BLaER1 treated with 17β-estradiol and CSF1 and Interleukin-3, amounts not matched to agents 10 nM and 100 nM (cell line): ENCODE results near the gene SCUBE2.

Experiments
- H3K27ac ChIP-seq, 11 experiments: shearing (Covaris generic); formaldehyde crosslinking; 2 replicates each; pipeline ENCODE4 v1.8.1; 2022
- H3K27me3 ChIP-seq, 11 experiments: shearing (Covaris generic); formaldehyde crosslinking; 2 replicates each; pipeline ENCODE4 v1.8.1; 2022
- H3K36me3 ChIP-seq, 11 experiments: shearing (Covaris generic); formaldehyde crosslinking; 2 replicates each; pipeline ENCODE4 v1.8.1; 2022
- H3K4me1 ChIP-seq, 10 experiments: shearing (Covaris generic); formaldehyde crosslinking; 2 replicates each; pipeline ENCODE4 v1.8.1; 2022
- H3K4me2 ChIP-seq, 11 experiments: shearing (Covaris generic); formaldehyde crosslinking; 2 replicates each; pipeline ENCODE4 v1.8.1; 2022
- H3K4me3 ChIP-seq, 10 experiments: shearing (Covaris generic); formaldehyde crosslinking; 2 replicates each; pipeline ENCODE4 v1.8.1; 2022
- H3K9ac ChIP-seq, 11 experiments: shearing (Covaris generic); formaldehyde crosslinking; 2 replicates each; pipeline ENCODE4 v1.8.1; 2022
- H3K9me3 ChIP-seq, 11 experiments: shearing (Covaris generic); formaldehyde crosslinking; replicated peaks in 1 of 11; 2 replicates each; pipeline ENCODE4 v1.8.1; 2022
- H4K20me1 ChIP-seq, 11 experiments: shearing (Covaris generic); formaldehyde crosslinking; 2 replicates each; pipeline ENCODE4 v1.8.1; 2022
- Cebpa-rat ChIP-seq, 11 experiments: shearing (Covaris generic); IDR thresholded peaks; 2 replicates each; pipeline ENCODE4 v1.8.1; 2022

The SCUBE2 gene

DNA sequence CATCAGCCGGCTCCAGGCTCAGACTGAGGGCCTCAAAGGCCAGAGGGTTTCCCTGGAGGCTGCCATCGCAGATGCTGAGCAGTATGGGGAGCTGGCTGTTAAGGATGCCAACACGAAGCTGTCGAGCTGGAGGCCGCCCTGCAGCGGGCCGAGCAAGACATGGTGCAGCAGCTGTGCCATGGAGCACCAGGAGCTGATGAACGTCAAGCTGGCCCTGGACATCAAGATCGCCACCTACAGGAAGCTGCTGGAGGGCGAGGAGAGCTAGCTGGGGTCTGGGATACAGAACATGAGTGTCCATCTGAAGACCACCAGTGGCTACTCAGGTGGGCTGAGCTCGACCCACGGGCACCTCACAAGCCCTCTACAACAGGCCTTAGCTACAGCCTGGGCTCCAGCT is 4.0 kb upstream of the SCUBE2 start:
- TF ChIP-seq Cebpa-rat (IDR thresholded peaks at IDR 0.05): no peak
- H3K4me1 ChIP-seq: peaks cover 0 to 10% (median 5%) of the 10 kb centered on the region in 10 experiments; a peak in 9 of 20 replicates
- no peaks in the 10 kb centered on the region for H3K36me3 ChIP-seq

DNA sequence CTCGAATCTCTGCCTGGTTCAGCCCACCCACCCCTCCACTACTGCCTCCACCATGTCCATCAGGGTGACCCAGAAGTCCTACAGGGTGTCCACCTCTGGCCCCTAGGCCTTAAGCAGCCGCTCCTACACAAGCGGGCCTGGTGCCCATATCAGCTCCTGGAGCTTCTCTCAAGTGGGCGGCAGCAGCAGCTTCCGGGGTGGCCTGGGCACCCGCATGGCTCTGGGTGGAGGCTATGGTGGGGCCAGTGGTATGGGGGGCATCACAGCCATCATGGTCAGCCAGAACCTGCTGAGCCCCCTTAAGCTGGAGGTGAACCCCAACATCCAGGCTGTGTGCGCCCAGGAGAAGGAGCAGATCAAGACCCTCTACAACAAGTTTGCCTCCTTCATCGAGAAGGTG is 3.0 kb upstream of the SCUBE2 start:
- no peak for TF ChIP-seq Cebpa-rat (IDR thresholded peaks at IDR 0.05)
- Histone ChIP-seq H3K36me3 (no peaks in the 10 kb centered on the region), H3K4me2 (no peak overlapping the region), H3K9ac (no peak overlapping the region), H3K4me1 (peaks cover 0 to 10% (median 5%) of the 10 kb centered on the region in 10 experiments; a peak in 9 of 20 replicates), H3K9me3 (no peaks in the 10 kb centered on the region), H3K27me3 (peaks cover 45 to 53% (median 47%) of the 10 kb centered on the region in 11 experiments), H3K4me3 (no peak overlapping the region), H4K20me1 (peaks cover 0 to 30% (median 6%) of the 10 kb centered on the region in 11 experiments; a peak in 11 of 22 replicates), H3K27ac (no peak overlapping the region)

More for the DNA sequence above, 4.0 kb upstream of the SCUBE2 start:
- Histone ChIP-seq H3K4me2 (no peak overlapping the region), H3K9ac (no peak overlapping the region), H3K4me3 (no peak overlapping the region), H3K9me3 (no peaks in the 10 kb centered on the region), H4K20me1 (peaks cover 0 to 21% (median 6%) of the 10 kb centered on the region in 11 experiments; a peak in 9 of 22 replicates), H3K27ac (no peak overlapping the region), H3K27me3 (peaks cover 35 to 43% (median 37%) of the 10 kb centered on the region in 11 experiments)

DNA sequence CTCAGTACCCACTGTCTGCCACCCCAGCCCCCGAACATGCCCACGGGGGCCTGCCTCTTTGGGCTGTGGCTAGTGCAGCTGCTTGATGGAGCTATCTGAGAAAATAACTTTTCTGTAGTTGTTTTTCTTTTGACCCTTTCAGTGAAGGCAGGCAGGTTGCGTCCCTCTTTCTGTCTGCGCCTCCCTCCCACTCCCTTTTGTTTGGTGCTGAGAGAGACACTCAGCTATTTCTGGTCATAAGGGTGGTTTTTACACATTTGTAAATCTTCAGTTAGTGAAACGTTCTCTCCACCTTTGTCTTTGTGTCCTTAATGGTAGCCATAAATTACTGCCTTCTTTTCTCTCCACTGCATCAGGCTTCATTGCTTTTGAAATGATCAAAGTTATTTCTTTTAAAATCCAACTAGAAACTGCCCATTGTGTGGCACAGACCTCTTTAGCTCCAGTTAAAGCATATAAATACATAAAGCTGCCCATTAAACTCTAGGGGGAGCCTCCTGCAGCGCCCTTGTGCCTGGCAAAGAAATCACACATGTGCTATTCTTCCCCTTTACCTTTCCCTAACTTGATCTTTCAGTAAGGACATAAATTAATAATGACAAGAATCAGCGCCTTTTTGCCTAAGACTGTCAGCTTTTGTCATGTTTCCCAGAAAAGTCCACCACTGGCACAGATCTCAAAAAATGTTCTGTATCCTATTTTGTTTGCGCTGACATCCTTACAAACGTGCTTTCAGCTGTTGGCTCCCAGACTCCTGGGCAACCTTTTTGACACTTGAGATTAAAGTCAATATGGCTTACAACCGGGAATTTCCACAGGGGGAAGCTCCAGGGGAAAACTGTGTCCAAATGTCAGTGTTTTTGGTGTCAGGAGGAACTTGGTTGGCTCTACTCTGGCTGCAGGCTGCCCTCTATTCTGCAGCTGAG is 1.7 kb upstream of the SCUBE2 start:
- H3K27ac ChIP-seq: no peak overlapping the region
- H4K20me1 ChIP-seq: peaks cover 0 to 34% (median 6%) of the 10 kb centered on the region in 11 experiments; a peak in 11 of 22 replicates
- peaks cover 0 to 10% (median 5%) of the 10 kb centered on the region in 10 experiments; a peak in 9 of 20 replicates for H3K4me1 ChIP-seq
- no peak overlapping the region for H3K4me3 ChIP-seq
- peaks cover 53 to 66% (median 60%) of the 10 kb centered on the region in 11 experiments for H3K27me3 ChIP-seq
- H3K9ac ChIP-seq: no peak overlapping the region
- H3K4me2 ChIP-seq: no peak overlapping the region
- TF ChIP-seq Cebpa-rat (IDR thresholded peaks at IDR 0.05): no peak
- no peaks in the 10 kb centered on the region for H3K9me3 ChIP-seq
- H3K36me3 ChIP-seq: no peaks in the 10 kb centered on the region

DNA sequence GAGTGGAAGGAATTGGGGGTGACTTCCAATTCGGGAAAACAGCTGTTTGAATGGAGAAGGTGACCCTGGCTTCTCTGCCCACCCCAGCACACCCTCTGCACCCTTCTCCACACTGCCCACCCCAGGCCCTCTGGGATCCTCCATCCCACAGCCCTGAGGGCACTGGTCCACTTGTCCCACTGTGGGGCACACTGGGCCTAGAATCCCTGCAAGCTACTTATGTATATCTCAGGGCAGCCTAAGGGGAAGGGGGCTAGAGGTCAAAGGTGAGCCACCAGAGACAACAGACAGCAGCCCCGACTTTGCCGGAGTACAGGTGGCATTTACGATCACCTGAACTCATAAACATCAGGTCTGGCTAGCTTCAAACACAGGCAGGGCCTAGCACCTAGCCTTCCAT is 673 bp upstream of the SCUBE2 start:
- Histone ChIP-seq H3K4me2 (peak overlapping the region; percentile 73 to 98 (median 86); a peak in 19 of 22 replicates), H3K4me1 (peaks cover 0 to 10% (median 5%) of the 10 kb centered on the region in 10 experiments; a peak in 9 of 20 replicates), H3K36me3 (no peaks in the 10 kb centered on the region), H3K4me3 (peak overlapping the region in 9 of 10 experiments; percentile 51 to 69 (median 56); a peak in 16 of 20 replicates), H4K20me1 (peaks cover 0 to 34% (median 6%) of the 10 kb centered on the region in 11 experiments; a peak in 11 of 22 replicates), H3K9ac (no peak overlapping the region), H3K27me3 (peaks cover 53 to 66% (median 61%) of the 10 kb centered on the region in 11 experiments), H3K27ac (no peak overlapping the region), H3K9me3 (no peaks in the 10 kb centered on the region)
- no peak for TF ChIP-seq Cebpa-rat (IDR thresholded peaks at IDR 0.05)

DNA sequence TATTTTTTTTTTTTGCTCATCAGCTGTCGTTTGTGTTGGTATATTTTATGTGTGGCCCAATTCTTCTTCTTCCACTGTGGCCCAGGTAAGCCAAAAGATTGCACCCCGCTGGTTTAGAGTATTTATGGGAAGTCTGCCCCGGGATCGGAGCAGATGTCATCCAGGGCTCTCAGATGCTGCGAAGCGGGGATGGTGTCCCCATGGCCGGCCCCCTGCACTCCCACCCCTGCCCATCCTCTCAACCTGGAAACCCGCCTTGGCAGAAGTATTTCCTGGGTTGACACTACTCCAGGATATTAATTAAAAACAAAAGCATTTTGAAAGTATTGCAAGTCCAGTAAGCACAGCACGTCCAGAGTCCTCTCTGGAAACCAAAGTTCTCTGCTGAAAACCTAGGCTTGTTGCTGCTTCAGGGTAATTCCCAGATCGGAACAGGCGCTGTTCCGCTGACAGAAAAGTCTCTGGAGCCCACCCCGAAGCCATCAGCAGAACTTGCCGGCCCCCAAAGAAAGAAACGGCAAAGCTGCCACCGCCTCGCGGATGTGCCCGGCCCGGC is 833 bp downstream of the SCUBE2 start:
- Histone ChIP-seq H3K27ac (no peak overlapping the region), H4K20me1 (peaks cover 0 to 34% (median 6%) of the 10 kb centered on the region in 11 experiments; a peak in 11 of 22 replicates), H3K4me3 (peak overlapping the region in 9 of 10 experiments; percentile 42 to 69 (median 55); a peak in 16 of 20 replicates), H3K9ac (peak overlapping the region in 2 of 11 experiments; percentile 61 to 73; a peak in 3 of 22 replicates), H3K4me1 (peaks cover 0 to 10% (median 5%) of the 10 kb centered on the region in 10 experiments; a peak in 9 of 20 replicates), H3K36me3 (no peaks in the 10 kb centered on the region), H3K4me2 (peak overlapping the region; percentile 73 to 98 (median 86); a peak in 20 of 22 replicates), H3K9me3 (no peaks in the 10 kb centered on the region), H3K27me3 (peaks cover 53 to 66% (median 61%) of the 10 kb centered on the region in 11 experiments)
- no peak for TF ChIP-seq Cebpa-rat (IDR thresholded peaks at IDR 0.05)

DNA sequence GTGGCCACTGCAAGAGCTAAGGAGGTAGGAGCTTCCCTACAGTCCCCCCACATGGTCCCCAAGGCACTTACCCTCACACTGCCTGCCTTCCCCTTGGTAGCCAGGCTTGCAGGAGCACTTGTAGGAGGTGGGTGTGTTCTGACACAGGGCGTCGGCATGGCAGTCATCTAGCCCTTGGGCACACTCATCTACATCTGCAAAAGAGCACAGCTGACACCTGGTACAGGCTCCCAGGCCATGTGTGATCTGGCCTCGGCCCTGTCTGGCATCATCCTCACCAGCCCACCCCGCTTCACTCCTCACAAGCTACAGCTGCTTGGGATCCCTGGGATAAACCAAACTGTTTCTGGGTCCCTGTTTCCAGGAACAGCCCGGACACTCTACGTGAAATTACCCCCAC is 1.8 kb downstream of the SCUBE2 start:
- peaks cover 0 to 10% (median 5%) of the 10 kb centered on the region in 10 experiments; a peak in 9 of 20 replicates for H3K4me1 ChIP-seq
- no peak overlapping the region for H3K4me2 ChIP-seq
- TF ChIP-seq Cebpa-rat (IDR thresholded peaks at IDR 0.05): no peak
- no peak overlapping the region for H3K9ac ChIP-seq
- no peak overlapping the region for H3K4me3 ChIP-seq
- no peaks in the 10 kb centered on the region for H3K9me3 ChIP-seq
- no peaks in the 10 kb centered on the region for H3K36me3 ChIP-seq
- peaks cover 0 to 34% (median 6%) of the 10 kb centered on the region in 11 experiments; a peak in 11 of 22 replicates for H4K20me1 ChIP-seq
- H3K27ac ChIP-seq: no peak overlapping the region
- H3K27me3 ChIP-seq: peaks cover 53 to 65% (median 61%) of the 10 kb centered on the region in 11 experiments

DNA sequence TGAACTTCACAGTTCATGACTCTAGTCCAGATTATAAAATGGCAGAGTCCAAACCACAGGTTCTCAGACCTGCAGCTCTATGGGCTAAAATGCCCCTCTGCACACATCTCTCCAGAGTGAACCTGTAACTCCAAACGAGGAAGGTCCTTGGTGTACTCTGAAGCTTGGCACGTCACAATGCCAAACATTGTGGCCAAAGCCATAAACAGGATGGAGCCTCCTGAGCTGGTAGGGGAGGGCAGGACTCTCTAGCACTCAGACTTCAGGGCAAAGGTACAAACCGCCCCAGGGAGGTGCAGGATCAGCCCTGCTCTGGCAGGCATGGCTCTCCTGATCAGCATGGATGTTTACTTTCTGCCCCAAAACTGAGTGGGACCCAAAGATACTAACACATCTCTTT is 2.3 kb downstream of the SCUBE2 start:
- Histone ChIP-seq H3K4me3 (no peak overlapping the region), H3K27ac (no peak overlapping the region)

DNA sequence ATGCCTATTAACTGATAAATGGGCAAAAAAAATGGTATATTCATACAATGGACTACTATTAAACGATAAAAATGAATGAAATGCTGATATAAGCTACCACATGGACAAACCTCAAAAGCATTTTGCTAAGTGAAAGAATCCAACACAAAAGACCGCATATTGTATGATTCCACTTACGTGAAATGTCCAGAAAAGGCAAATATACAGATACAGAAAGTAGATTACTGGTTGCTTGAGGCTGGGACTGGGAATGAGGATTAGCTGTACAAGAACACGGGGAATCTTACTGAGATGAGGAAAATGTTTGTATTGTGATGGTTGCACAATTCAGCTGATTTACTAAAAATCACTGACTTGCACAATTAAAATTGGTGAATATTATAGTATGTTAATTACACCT is 8.8 kb downstream of the SCUBE2 start:
- H3K9me3 ChIP-seq: no peaks in the 10 kb centered on the region
- H3K4me3 ChIP-seq: no peak overlapping the region
- H4K20me1 ChIP-seq: no peaks in the 10 kb centered on the region
- no peak overlapping the region for H3K27ac ChIP-seq
- no peak for TF ChIP-seq Cebpa-rat (IDR thresholded peaks at IDR 0.05)
- H3K4me2 ChIP-seq: no peak overlapping the region
- H3K36me3 ChIP-seq: no peaks in the 10 kb centered on the region
- H3K4me1 ChIP-seq: peaks cover 0 to 6% (median 0%) of the 10 kb centered on the region in 10 experiments; a peak in 1 of 20 replicates
- H3K9ac ChIP-seq: no peak overlapping the region
- no peaks in the 10 kb centered on the region; a peak in 1 of 22 replicates for H3K27me3 ChIP-seq

More for the DNA sequence above, 2.3 kb downstream of the SCUBE2 start:
- H3K9ac ChIP-seq: no peak overlapping the region
- TF ChIP-seq Cebpa-rat (IDR thresholded peaks at IDR 0.05): no peak
- peaks cover 53 to 63% (median 59%) of the 10 kb centered on the region in 11 experiments for H3K27me3 ChIP-seq
- H3K4me2 ChIP-seq: no peak overlapping the region
- no peaks in the 10 kb centered on the region for H3K9me3 ChIP-seq
- H3K36me3 ChIP-seq: no peaks in the 10 kb centered on the region
- H3K4me1 ChIP-seq: peaks cover 0 to 10% (median 5%) of the 10 kb centered on the region in 10 experiments; a peak in 9 of 20 replicates
- peaks cover 0 to 34% (median 6%) of the 10 kb centered on the region in 11 experiments; a peak in 11 of 22 replicates for H4K20me1 ChIP-seq

DNA sequence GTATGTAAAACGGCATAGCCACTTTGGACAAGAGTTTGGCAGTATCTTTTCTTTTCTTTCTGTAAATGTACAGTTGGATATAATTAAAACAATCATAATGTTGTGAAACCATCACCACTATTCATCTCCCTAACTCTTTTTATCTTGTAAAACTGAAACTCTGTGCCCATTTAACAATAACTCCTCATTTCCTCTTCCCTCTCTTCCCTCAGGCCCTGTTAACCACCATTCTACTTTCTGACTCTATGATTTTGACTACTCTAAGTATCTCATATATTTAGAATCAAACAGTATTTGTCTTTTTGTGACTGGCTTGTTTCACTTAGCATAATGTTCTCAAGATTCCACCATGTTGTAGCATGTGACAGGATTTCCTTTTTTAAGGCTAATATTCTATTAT is 10.2 kb downstream of the SCUBE2 start:
- Histone ChIP-seq H3K4me2 (no peak overlapping the region), H3K27ac (no peak overlapping the region), H3K9ac (no peak overlapping the region), H3K36me3 (no peaks in the 10 kb centered on the region), H3K27me3 (no peaks in the 10 kb centered on the region), H3K9me3 (no peaks in the 10 kb centered on the region), H4K20me1 (no peaks in the 10 kb centered on the region), H3K4me3 (no peak overlapping the region), H3K4me1 (peaks cover 0 to 6% (median 0%) of the 10 kb centered on the region in 10 experiments; a peak in 1 of 20 replicates)
- TF ChIP-seq Cebpa-rat (IDR thresholded peaks at IDR 0.05): no peak
